Choroid plexus epithelial cell (primary cell): ENCODE measurements around the gene PHF14.
A peak's percentile ranks its signal among the peaks of the same experiment; 100 is the strongest.

ENCODE experiments used
- DNase-seq: peaks from one replicate; pipeline ENCODE4 v3.0.0-alpha.2; 2010; ENCODE audit warnings: low read depth
- H3K4me3 ChIP-seq: 2 replicates; pipeline ENCODE4 v1.5.1; 2011; ENCODE audit warnings: low read depth, mild to moderate bottlenecking, control low read depth, low read length, moderate library complexity
- TF ChIP-seq, protein P1 (sequence below): conservative IDR thresholded peaks from 2 replicates; pipeline ENCODE4 v1.5.1; 2011; ENCODE audit warnings: low read depth, mild to moderate bottlenecking, control low read depth, inconsistent platforms, low read length, moderate library complexity

Gene PHF14

DNA sequence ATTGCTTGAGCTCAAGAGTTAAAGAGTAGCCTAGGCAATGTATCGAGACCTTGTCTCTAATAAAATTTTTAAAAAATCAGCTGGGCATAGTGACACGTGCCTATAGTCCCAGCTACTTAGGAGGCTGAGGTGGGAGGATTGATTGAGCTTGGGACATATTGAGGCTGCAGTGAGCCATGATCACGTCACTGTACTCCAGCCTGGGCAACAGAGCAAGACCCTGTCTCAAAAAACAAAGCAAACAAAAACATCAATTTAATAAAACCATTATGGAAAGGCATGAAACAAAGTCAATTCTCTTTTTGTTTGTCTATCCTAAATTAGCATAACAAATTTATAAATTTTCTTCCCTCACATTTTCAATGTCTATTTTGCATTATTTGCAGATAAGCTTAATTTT, 108.4 kb downstream of the PHF14 start:
- no peak for DNase-seq
- TF ChIP-seq, protein P1, sequence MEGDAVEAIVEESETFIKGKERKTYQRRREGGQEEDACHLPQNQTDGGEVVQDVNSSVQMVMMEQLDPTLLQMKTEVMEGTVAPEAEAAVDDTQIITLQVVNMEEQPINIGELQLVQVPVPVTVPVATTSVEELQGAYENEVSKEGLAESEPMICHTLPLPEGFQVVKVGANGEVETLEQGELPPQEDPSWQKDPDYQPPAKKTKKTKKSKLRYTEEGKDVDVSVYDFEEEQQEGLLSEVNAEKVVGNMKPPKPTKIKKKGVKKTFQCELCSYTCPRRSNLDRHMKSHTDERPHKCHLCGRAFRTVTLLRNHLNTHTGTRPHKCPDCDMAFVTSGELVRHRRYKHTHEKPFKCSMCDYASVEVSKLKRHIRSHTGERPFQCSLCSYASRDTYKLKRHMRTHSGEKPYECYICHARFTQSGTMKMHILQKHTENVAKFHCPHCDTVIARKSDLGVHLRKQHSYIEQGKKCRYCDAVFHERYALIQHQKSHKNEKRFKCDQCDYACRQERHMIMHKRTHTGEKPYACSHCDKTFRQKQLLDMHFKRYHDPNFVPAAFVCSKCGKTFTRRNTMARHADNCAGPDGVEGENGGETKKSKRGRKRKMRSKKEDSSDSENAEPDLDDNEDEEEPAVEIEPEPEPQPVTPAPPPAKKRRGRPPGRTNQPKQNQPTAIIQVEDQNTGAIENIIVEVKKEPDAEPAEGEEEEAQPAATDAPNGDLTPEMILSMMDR, result no peak
- no peak overlapping the region for H3K4me3 ChIP-seq

DNA sequence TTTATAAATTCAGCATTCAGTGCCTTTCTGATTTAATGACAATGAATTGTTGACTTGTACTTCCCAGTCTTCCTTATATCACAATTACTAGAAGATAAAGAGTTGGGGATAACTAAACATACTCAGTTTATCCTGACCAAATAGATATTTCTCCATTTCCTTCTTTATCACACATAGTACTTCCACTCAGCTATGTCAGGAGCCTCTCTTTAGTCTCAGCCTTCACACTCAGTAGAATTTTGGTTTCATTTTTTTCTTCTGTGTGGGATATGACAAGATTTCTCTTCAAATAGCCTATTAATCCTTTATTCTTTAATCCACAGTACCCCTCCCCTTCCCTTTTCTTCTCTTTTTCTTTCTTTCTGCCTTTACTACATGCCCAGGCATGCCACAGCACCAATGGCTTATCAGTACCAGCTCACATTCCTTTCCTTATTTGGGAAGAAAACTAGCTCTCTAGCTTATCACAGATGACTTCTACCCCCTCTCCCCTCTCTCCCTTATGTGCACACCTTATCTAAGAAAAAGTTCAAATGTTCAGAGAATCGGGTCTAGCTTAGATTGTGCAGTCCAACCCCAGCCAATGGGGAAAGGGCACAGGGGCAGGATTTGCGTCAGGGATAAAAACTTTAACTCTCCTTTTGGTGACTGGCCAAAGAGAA, 109.0 kb downstream of the PHF14 start:
- TF ChIP-seq, protein P1, result no peak
- no peak overlapping the region for H3K4me3 ChIP-seq
- DNase-seq, result peak; percentile 9

DNA sequence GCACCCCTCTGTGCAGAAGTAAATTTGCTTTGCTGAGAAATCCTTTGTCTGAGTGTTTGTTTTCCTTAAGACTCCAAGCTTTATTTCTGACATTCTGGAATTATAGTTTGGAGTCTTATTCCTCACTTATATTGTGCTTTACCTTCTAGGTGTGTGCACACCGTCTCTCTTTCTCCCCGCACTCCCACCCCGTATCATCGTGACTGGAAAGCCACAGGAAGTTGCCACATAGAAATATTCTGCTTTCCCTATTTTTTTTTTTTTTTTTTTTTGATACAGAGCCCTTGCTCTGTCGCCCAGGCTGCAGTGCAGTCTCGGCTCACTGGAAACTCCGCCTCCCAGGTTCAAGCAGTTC, 109.5 kb downstream of the PHF14 start:
- TF ChIP-seq, protein P1, result no peak
- no peak overlapping the region for H3K4me3 ChIP-seq
- no peak for DNase-seq

DNA sequence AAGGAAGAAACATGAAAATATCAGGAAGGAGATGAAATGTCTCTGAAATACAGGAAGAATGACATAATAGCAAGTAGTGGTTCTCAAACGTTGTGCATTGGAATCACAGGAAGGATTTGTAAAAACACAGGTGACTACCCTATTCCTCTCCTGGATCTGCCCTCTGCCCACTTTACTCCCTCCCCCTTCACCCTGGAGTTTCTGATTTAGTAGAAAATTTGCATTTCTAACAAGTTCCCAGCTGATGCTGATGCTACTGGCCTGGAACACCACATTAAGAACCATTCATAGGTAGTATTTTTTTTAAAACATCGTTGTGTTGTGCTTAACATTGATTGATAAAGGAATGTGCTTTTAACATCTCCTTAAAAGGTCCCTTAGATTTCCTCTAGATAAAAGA, 130.9 kb downstream of the PHF14 start:
- no peak overlapping the region for H3K4me3 ChIP-seq
- TF ChIP-seq, protein P1, result no peak
- no peak for DNase-seq

DNA sequence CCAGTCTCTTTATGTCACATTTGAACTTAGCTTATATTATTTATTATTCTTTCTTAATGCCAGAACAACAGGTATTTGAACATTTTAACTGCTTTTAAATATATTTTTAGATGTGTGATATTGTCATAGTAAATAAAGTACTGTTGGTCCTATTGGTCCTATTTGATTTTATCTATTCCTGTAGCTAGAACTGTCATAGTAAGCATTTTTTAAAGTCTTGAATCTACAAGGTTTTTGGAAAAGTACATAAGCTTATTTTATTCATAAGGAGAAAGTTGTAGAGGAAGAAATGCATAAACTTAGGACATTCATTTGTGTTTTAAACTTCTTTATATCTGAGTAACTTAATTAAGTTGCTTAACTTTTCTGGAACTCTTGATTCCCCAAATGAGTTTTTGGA, 136.0 kb downstream of the PHF14 start:
- no peak overlapping the region for H3K4me3 ChIP-seq
- DNase-seq, result no peak
- TF ChIP-seq, protein P1, result no peak

DNA sequence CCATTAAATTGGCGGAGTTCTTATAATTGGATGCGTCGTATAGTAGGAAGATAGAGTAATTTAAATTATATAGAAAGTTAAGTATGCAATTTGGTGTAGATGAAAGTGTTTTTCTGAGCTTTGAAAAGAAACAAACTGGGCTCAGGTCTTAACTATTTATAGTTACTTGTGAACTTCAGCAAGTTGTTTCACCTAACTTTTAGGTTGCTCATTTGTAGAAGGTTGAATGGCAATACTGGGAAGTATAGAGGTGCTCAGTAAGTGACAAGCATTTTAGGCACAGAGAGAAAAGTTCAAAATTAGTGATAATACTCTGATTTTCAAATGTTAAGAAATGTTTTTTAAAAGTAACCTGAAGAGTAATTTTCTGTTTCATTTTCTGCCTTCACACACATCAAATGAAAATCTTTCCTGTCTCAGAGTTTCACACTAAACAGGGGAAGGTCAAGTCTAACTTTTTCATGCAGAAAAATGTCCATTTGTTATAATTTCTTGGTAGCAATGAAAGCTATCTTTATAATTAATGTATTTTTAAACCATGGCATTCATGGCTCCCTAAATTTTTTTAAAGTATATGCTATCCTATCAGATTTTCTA, 146.5 kb downstream of the PHF14 start:
- TF ChIP-seq, protein P1, result no peak
- DNase-seq, result no peak
- H3K4me3 ChIP-seq, result no peak overlapping the region

DNA sequence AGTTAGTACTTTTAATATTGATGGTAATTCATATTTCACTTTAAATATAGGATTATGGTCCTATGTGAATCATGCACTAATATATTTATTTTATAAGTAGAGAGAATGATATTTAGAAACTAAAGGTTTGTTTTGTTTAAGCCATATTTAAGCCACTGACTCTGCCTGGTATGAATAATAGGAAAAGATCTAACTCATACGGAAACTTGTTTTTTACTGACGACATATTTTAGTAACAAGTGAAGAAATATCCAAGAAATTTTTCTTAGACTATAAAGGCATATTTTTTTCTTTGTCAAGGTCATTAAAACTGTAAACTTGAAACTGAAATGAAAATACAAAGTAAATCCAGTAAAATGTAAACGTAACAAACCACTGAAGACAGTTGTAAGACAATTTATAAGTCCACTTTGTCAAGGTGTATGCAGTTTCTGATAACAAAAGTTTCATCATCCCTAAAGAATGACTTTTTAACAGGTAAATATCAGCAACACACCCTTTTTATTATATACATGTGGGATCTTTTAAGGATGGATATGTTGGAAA, 147.1 kb downstream of the PHF14 start:
- no peak overlapping the region for H3K4me3 ChIP-seq
- no peak for DNase-seq
- TF ChIP-seq, protein P1, result no peak
